Liver (tissue), 9 donors: ENCODE measurements around the gene UGT1A5. TPM values are rescaled to one million over a fixed set of nuclear protein-coding genes. Genes with fewer than 3 reads are reported as not detected.
A peak's percentile ranks its signal among the peaks of the same experiment; 100 is the strongest.

Source experiments
- DNase-seq: peaks from one replicate; pipeline ENCODE4 v3.0.0-alpha.2; 2017; ENCODE audit warnings: low spot score
- H3K27ac ChIP-seq, 2 donors: one replicate each; pipeline ENCODE4 v1.7.0; 2013; ENCODE audit warnings: inconsistent platforms in 2 of 2, low read length in 2 of 2, control low read depth in 1 of 2, low read depth in 1 of 2, mild to moderate bottlenecking in 1 of 2
- H3K27me3 ChIP-seq, 4 donors: one replicate each; pipeline versions ENCODE4 v1.6.1 to v1.7.0; 2013; ENCODE audit warnings: low read length in 3 of 4, inconsistent platforms in 1 of 4, mild to moderate bottlenecking in 1 of 4, moderate library complexity in 1 of 4; ENCODE audit not compliant: control insufficient read depth in 4 of 4, insufficient read depth in 4 of 4
- H3K36me3 ChIP-seq, 4 donors: one replicate each; pipeline versions ENCODE4 v1.6.1 to v1.7.0; 2013; ENCODE audit warnings: low read length in 3 of 4, mild to moderate bottlenecking in 3 of 4, low read depth in 1 of 4, moderate library complexity in 1 of 4; ENCODE audit not compliant: control insufficient read depth in 4 of 4, insufficient read depth in 3 of 4
- H3K4me1 ChIP-seq, 4 donors: one replicate each; pipeline versions ENCODE4 v1.6.1 to v1.7.0; 2013; ENCODE audit warnings: low read length in 3 of 4, mild to moderate bottlenecking in 3 of 4, moderate library complexity in 1 of 4; ENCODE audit not compliant: control insufficient read depth in 4 of 4, insufficient read depth in 4 of 4
- H3K4me3 ChIP-seq, 3 donors: one replicate each; pipeline versions ENCODE4 v1.6.1 to v1.7.0; 2013; ENCODE audit warnings: low read length in 3 of 3, control low read depth in 1 of 3, low read depth in 1 of 3, mild to moderate bottlenecking in 1 of 3
- H3K9ac ChIP-seq, 2 donors: one replicate each; pipeline ENCODE4 v1.7.0; 2013; ENCODE audit warnings: low read length in 2 of 2, mild to moderate bottlenecking in 2 of 2, moderate library complexity in 2 of 2, control low read depth in 1 of 2, low read depth in 1 of 2
- H3K9me3 ChIP-seq, 4 donors: one replicate each; pipeline versions ENCODE4 v1.6.1 to v1.7.0; 2013; ENCODE audit warnings: low read length in 3 of 4; ENCODE audit not compliant: control insufficient read depth in 4 of 4
- EGR1 ChIP-seq, 2 donors: IDR thresholded peaks; 2 replicates each; pipeline ENCODE4 v1.6.1; 2016 to 2018; ENCODE audit warnings: antibody characterized with exemption in 2 of 2, low read depth in 2 of 2
- FOXA1 ChIP-seq: IDR thresholded peaks from 2 replicates; pipeline ENCODE4 v1.6.1; 2016; ENCODE audit warnings: antibody characterized with exemption
- FOXA2 ChIP-seq: IDR thresholded peaks from 2 replicates; pipeline ENCODE4 v1.6.1; 2016; ENCODE audit warnings: antibody characterized with exemption
- GABPA ChIP-seq, 2 donors: IDR thresholded peaks in 1 of 2; conservative IDR thresholded peaks in 1 of 2; 2 replicates each; pipeline ENCODE4 v1.6.1; 2016; ENCODE audit warnings: antibody characterized with exemption in 2 of 2, mild to moderate bottlenecking in 1 of 2, moderate library complexity in 1 of 2
- HNF4A ChIP-seq, 2 donors: conservative IDR thresholded peaks; 2 replicates each; pipeline ENCODE4 v1.6.1; 2016; ENCODE audit warnings: antibody characterized with exemption in 2 of 2, mild to moderate bottlenecking in 2 of 2
- HNF4G ChIP-seq: IDR thresholded peaks from 2 replicates; pipeline ENCODE4 v1.6.1; 2016; ENCODE audit warnings: antibody characterized with exemption
- JUND ChIP-seq, 2 donors: IDR thresholded peaks; 2 replicates each; pipeline ENCODE4 v1.6.1; 2016; ENCODE audit warnings: antibody characterized with exemption in 2 of 2
- NR2F2 ChIP-seq: IDR thresholded peaks from 2 replicates; pipeline ENCODE4 v1.6.1; 2016; ENCODE audit warnings: antibody characterized with exemption
- RAD21 ChIP-seq, 2 donors: IDR thresholded peaks; 2 replicates each; pipeline ENCODE4 v1.6.1; 2016; ENCODE audit warnings: antibody characterized with exemption in 2 of 2, mild to moderate bottlenecking in 2 of 2
- RXRA ChIP-seq, 2 donors: IDR thresholded peaks; 2 replicates each; pipeline ENCODE4 v1.6.1; 2017 to 2018; ENCODE audit warnings: antibody characterized with exemption in 2 of 2, mild to moderate bottlenecking in 1 of 2
- SP1 ChIP-seq: IDR thresholded peaks from 2 replicates; pipeline ENCODE4 v1.6.1; 2018; ENCODE audit warnings: antibody characterized with exemption, mild to moderate bottlenecking
- TAF1 ChIP-seq: conservative IDR thresholded peaks from 2 replicates; pipeline ENCODE4 v1.6.1; 2016; ENCODE audit warnings: antibody characterized with exemption, mild to moderate bottlenecking
- YY1 ChIP-seq: IDR thresholded peaks from 2 replicates; pipeline ENCODE4 v1.6.1; 2016; ENCODE audit warnings: antibody characterized with exemption, mild to moderate bottlenecking
- WGBS: extraction: QIAGEN DNeasy Blood & Tissue Kit; methylation state at CpG from one replicate; pipeline ENCODE4 v1.1.7; 2013; 5-methylcytosine and 5-hydroxymethylcytosine counted together
- polyA plus RNA-seq, 2 donors: library from polyadenylated mRNA; stranded (reverse) in 1 of 2; unstranded in 1 of 2; fragments of 200-250 nt in 1 of 2; fragments of >200 nt in 1 of 2; fragmentation: Nextera tagmentation in 1 of 2; extraction: Ambion mirVana in 1 of 2; gene quantifications; one replicate each; pipeline versions ENCODE4 v1.2.1 to v1.2.3, GENCODE V29; 2013 to 2015
- total RNA-seq, 2 donors: library from RNA; depleted of rRNA; stranded (reverse); fragments of >200 nt; gene quantifications; one replicate each; pipeline ENCODE4 v1.2.3, GENCODE V29; 2014
- TF ChIP-seq, protein P1 (sequence below): IDR thresholded peaks from 2 replicates; pipeline ENCODE4 v1.6.1; 2016; ENCODE audit warnings: antibody characterized with exemption
- TF ChIP-seq, protein P2 (sequence below): fragments of 150-350 bp; IDR thresholded peaks from 2 replicates; pipeline ENCODE4 v1.5.1; 2017; ENCODE audit warnings: improper control_type of control experiment, low read depth, low read length; ENCODE audit not compliant: missing input control
- TF ChIP-seq, protein P3 (sequence below): IDR thresholded peaks from 2 replicates; pipeline ENCODE4 v1.6.1; 2016; ENCODE audit warnings: antibody characterized with exemption
- TF ChIP-seq, protein P4 (sequence below): IDR thresholded peaks from 2 replicates; pipeline ENCODE4 v1.6.1; 2016; ENCODE audit warnings: antibody characterized with exemption
- TF ChIP-seq, protein P5 (sequence below): IDR thresholded peaks from 2 replicates; pipeline ENCODE4 v1.6.1; 2016; ENCODE audit warnings: antibody characterized with exemption, mild to moderate bottlenecking
- donor health status: healthy.
- donor health status: healthy.
- donor health status: healthy.
- donor health status: healthy.
- donor health status: healthy.

UGT1A5 gene
- total and polyA plus RNA-seq, 4 donors: 0.14 to 1.8 (median 1.6) TPM; not detected in 1

GRCh38 chr2:233728723-233729301 lies 16.1 kb downstream of the UGT1A5 start, which contains the start of gene UGT1A3:
Gene UGT1A3 (plus strand): TSS chr2:233729042. CDS start chr2:233729127, 85 bp downstream.
- Histone ChIP-seq H3K4me1 (peaks cover 4 to 32% (median 8%) of the 10 kb centered on the region in 4 donors), H3K27ac (peak within 1 kb of the TSS; percentile 62 to 66), H3K36me3 (peaks cover 0 to 3% (median 0%) of the 10 kb centered on the region in 4 donors), H3K4me3 (peak within 1 kb of the TSS in 2 of 3 donors; percentile 24 to 32), H3K9ac (peak within 1 kb of the TSS in 1 of 2 donors; percentile 47), H3K9me3 (no peaks in the 10 kb centered on the region), H3K27me3 (no peaks in the 10 kb centered on the region)
- TF ChIP-seq, protein P1, sequence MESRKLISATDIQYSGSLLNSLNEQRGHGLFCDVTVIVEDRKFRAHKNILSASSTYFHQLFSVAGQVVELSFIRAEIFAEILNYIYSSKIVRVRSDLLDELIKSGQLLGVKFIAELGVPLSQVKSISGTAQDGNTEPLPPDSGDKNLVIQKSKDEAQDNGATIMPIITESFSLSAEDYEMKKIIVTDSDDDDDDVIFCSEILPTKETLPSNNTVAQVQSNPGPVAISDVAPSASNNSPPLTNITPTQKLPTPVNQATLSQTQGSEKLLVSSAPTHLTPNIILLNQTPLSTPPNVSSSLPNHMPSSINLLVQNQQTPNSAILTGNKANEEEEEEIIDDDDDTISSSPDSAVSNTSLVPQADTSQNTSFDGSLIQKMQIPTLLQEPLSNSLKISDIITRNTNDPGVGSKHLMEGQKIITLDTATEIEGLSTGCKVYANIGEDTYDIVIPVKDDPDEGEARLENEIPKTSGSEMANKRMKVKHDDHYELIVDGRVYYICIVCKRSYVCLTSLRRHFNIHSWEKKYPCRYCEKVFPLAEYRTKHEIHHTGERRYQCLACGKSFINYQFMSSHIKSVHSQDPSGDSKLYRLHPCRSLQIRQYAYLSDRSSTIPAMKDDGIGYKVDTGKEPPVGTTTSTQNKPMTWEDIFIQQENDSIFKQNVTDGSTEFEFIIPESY: peak; percentile 24
- peak; percentile 18 for TF ChIP-seq YY1
- peak; percentile 12 for TF ChIP-seq HNF4G
- TF ChIP-seq, protein P2, sequence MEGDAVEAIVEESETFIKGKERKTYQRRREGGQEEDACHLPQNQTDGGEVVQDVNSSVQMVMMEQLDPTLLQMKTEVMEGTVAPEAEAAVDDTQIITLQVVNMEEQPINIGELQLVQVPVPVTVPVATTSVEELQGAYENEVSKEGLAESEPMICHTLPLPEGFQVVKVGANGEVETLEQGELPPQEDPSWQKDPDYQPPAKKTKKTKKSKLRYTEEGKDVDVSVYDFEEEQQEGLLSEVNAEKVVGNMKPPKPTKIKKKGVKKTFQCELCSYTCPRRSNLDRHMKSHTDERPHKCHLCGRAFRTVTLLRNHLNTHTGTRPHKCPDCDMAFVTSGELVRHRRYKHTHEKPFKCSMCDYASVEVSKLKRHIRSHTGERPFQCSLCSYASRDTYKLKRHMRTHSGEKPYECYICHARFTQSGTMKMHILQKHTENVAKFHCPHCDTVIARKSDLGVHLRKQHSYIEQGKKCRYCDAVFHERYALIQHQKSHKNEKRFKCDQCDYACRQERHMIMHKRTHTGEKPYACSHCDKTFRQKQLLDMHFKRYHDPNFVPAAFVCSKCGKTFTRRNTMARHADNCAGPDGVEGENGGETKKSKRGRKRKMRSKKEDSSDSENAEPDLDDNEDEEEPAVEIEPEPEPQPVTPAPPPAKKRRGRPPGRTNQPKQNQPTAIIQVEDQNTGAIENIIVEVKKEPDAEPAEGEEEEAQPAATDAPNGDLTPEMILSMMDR: no peak
- peak; percentile 91 for TF ChIP-seq RXRA (IDR thresholded peaks at IDR 0.05)
- no peak for TF ChIP-seq NR2F2
- no peak for TF ChIP-seq FOXA2
- TF ChIP-seq, protein P3, sequence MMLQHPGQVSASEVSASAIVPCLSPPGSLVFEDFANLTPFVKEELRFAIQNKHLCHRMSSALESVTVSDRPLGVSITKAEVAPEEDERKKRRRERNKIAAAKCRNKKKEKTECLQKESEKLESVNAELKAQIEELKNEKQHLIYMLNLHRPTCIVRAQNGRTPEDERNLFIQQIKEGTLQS: peak; percentile 76
- peak; percentile 43 to 68 for TF ChIP-seq HNF4A (conservative IDR thresholded peaks at IDR 0.05)
- TF ChIP-seq TAF1: no peak
- TF ChIP-seq, protein P4, sequence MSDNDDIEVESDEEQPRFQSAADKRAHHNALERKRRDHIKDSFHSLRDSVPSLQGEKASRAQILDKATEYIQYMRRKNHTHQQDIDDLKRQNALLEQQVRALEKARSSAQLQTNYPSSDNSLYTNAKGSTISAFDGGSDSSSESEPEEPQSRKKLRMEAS: no peak
- TF ChIP-seq RAD21 (IDR thresholded peaks at IDR 0.05): peak in 1 of 2 donors; percentile 30
- TF ChIP-seq JUND (IDR thresholded peaks at IDR 0.05): peak; percentile 95 to 96
- TF ChIP-seq SP1: peak; percentile 69
- TF ChIP-seq, protein P5, sequence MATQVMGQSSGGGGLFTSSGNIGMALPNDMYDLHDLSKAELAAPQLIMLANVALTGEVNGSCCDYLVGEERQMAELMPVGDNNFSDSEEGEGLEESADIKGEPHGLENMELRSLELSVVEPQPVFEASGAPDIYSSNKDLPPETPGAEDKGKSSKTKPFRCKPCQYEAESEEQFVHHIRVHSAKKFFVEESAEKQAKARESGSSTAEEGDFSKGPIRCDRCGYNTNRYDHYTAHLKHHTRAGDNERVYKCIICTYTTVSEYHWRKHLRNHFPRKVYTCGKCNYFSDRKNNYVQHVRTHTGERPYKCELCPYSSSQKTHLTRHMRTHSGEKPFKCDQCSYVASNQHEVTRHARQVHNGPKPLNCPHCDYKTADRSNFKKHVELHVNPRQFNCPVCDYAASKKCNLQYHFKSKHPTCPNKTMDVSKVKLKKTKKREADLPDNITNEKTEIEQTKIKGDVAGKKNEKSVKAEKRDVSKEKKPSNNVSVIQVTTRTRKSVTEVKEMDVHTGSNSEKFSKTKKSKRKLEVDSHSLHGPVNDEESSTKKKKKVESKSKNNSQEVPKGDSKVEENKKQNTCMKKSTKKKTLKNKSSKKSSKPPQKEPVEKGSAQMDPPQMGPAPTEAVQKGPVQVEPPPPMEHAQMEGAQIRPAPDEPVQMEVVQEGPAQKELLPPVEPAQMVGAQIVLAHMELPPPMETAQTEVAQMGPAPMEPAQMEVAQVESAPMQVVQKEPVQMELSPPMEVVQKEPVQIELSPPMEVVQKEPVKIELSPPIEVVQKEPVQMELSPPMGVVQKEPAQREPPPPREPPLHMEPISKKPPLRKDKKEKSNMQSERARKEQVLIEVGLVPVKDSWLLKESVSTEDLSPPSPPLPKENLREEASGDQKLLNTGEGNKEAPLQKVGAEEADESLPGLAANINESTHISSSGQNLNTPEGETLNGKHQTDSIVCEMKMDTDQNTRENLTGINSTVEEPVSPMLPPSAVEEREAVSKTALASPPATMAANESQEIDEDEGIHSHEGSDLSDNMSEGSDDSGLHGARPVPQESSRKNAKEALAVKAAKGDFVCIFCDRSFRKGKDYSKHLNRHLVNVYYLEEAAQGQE: no peak
- no peak for TF ChIP-seq FOXA1
- no peak for TF ChIP-seq GABPA (IDR thresholded peaks at IDR 0.05 in 1 of 2, conservative IDR thresholded peaks at IDR 0.05 in 1 of 2)
- peak in 1 of 2 donors; percentile 70 for TF ChIP-seq EGR1 (IDR thresholded peaks at IDR 0.05; ENCODE audit: low read depth in 2 of 2)
- DNase-seq: no peak
- WGBS: 33% methylated on average over 8 of the region's 8 CpGs
